LNCAP (cell line): ENCODE measurements around the gene PAIP1.

Source experiments
- TF ChIP-seq, protein P1 (sequence below): fragments of 450-650 bp; IDR thresholded peaks from 2 replicates; pipeline ENCODE4 v1.5.1; 2017; ENCODE audit warnings: mild to moderate bottlenecking

The PAIP1 gene

GRCh38 chr5:43556857-43557542 is at the start of gene PAIP1:
Gene PAIP1 (minus strand): TSS chr5:43557077. CDS start chr5:43556846, 231 bp downstream.
- TF ChIP-seq, protein P1, sequence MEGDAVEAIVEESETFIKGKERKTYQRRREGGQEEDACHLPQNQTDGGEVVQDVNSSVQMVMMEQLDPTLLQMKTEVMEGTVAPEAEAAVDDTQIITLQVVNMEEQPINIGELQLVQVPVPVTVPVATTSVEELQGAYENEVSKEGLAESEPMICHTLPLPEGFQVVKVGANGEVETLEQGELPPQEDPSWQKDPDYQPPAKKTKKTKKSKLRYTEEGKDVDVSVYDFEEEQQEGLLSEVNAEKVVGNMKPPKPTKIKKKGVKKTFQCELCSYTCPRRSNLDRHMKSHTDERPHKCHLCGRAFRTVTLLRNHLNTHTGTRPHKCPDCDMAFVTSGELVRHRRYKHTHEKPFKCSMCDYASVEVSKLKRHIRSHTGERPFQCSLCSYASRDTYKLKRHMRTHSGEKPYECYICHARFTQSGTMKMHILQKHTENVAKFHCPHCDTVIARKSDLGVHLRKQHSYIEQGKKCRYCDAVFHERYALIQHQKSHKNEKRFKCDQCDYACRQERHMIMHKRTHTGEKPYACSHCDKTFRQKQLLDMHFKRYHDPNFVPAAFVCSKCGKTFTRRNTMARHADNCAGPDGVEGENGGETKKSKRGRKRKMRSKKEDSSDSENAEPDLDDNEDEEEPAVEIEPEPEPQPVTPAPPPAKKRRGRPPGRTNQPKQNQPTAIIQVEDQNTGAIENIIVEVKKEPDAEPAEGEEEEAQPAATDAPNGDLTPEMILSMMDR, result peak; percentile 79

GRCh38 chr5:43606351-43606750 is 49.5 kb upstream of the PAIP1 start:
- TF ChIP-seq, protein P1, result no peak

DNA sequence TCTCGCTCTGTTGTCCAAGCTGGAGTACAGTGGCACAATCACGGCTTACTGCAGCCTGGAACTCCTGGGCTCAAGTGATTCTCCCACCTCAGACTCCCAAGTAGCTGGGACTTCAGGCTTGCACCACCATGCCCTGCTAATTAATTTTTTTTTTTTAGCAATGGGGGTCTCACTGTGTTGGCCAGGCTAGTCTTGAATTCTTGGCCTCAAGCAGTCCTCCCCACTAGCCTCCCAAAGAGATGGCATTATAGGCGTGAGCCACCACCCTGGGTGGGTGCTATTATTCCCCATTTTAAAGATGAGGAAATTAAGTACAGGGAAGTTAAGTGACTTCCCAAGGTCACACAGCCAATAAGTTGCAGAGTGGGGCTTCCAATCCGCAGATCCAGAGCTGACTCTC is 47.8 kb upstream of the PAIP1 start:
- TF ChIP-seq, protein P1, result no peak

DNA sequence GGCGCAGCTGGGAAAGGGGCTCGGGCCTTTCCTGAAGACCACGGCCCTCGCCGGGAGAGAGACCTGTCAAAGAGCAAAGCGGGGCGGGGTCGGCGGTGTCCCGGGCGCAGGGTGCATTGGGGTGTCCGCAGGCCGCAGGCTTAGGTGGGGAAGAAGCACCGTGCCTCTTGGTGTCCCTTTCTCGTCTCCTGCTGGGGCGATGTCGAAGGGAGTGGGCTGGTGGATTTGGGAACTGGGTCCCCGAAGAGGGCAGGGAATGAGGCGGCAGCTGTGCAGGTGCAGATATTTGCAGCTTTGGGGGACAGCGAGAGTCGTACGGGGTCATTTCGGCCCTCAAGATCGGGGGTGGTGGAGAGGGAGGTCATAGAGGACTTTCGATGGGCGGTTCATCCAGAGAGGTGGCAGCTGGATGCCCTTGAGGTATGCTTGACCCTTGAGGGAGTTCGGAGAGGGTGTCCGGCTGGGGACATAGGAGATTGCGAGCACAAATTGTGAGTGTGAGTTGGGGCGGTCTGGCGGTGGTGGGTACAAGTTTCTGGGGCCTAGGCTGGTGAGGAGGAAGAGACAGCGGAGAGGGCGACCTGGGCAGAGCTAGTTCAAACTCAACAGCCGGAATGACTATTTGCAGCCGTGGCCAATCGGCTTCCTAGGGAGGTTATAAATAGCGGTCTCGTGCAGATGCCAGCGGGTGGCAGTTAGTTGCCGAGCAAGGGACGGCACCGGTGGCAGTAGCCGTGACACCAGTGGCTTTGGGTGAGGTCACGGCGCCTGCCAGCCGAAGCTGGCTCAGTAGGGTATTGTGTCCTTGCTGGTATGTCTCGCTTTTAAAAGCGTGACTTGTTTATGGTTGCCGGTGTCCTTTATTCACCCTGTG is 46.7 kb upstream of the PAIP1 start:
- TF ChIP-seq, protein P1, result no peak

DNA sequence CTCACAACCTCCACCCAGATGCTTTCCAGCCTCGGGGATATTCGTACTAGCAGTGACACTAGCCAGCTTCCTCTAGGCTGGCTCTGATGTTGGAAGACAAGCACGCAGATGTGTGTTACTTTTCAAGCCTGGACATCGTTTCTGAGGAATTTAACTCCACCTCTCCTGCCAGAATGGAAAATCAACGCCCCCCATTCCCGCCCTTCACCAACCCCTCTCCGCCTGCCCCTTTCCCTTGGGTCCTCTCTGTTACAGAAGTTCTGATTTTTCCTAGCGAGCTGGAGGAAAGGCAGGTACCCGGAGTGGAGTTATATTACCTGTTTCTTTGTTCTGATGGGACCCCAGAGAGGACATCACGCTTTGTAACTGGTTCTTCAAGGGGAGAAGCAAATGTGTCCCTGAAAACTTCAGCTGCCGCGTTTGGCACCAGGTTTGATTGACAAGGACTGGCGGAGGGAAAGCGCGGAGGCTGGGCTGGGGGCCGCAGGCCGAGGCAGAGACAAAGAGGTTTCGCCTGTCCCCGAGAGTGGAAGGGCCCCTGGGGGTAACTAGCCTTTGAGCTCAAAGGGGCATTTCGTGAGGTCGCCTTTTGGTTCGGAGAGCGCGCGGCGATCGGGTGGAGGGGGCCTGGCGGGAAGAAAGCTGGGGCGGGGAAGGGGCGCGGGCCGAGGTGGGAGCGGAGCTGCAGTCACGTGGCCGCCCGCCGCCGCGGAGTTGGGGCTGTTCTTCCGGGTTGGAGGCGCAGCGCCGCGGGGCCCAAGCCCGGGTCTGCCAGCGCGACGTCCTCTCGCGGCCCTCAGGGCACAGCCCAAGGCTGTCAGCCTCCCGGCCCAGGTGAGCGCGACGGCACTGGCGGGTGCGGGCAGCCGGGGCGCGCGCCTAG is 45.8 kb upstream of the PAIP1 start, which contains the start of gene NNT:
NNT (plus strand) TSS at position 720 of the 883 bp plus-strand sequence. CDS start 6,016 bp downstream, outside the sequence.
- TF ChIP-seq, protein P1, result no peak

- TF ChIP-seq, protein P1, result no peak
Observed at GRCh38 chr5:43601454-43602260, 44.8 kb upstream of the PAIP1 start.
